ENCODE results near the gene DOCK3. TPM values are rescaled to one million over a fixed set of nuclear protein-coding genes. Genes with fewer than 3 reads are reported as not detected.
"Not testable (repeated sequence)": the region's sequence is repeated elsewhere in the genome, so short reads cannot be mapped to it uniquely, and the experiment has no call there.

The DOCK3 gene
- total RNA-seq, 1 donor from 2014 or later, result 0.52 TPM

- no peak for DNase-seq (ENCODE audit: low read depth)
- H3K4me3 ChIP-seq (ENCODE audit: low read depth, low read length), result no peak overlapping the region
- TF ChIP-seq, protein P1, sequence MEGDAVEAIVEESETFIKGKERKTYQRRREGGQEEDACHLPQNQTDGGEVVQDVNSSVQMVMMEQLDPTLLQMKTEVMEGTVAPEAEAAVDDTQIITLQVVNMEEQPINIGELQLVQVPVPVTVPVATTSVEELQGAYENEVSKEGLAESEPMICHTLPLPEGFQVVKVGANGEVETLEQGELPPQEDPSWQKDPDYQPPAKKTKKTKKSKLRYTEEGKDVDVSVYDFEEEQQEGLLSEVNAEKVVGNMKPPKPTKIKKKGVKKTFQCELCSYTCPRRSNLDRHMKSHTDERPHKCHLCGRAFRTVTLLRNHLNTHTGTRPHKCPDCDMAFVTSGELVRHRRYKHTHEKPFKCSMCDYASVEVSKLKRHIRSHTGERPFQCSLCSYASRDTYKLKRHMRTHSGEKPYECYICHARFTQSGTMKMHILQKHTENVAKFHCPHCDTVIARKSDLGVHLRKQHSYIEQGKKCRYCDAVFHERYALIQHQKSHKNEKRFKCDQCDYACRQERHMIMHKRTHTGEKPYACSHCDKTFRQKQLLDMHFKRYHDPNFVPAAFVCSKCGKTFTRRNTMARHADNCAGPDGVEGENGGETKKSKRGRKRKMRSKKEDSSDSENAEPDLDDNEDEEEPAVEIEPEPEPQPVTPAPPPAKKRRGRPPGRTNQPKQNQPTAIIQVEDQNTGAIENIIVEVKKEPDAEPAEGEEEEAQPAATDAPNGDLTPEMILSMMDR (conservative IDR thresholded peaks at IDR 0.05; ENCODE audit: low read depth, low read length), result no peak
Observed at GRCh38 chr3:51173518-51174271, 499.0 kb downstream of the DOCK3 start.

- no peak for DNase-seq (ENCODE audit: low read depth)
- H3K4me3 ChIP-seq (ENCODE audit: low read depth, low read length), result no peak overlapping the region
- TF ChIP-seq, protein P1 (conservative IDR thresholded peaks at IDR 0.05; ENCODE audit: low read depth, low read length), result no peak
Observed at GRCh38 chr3:51176923-51177322, 502.2 kb downstream of the DOCK3 start.

DNA sequence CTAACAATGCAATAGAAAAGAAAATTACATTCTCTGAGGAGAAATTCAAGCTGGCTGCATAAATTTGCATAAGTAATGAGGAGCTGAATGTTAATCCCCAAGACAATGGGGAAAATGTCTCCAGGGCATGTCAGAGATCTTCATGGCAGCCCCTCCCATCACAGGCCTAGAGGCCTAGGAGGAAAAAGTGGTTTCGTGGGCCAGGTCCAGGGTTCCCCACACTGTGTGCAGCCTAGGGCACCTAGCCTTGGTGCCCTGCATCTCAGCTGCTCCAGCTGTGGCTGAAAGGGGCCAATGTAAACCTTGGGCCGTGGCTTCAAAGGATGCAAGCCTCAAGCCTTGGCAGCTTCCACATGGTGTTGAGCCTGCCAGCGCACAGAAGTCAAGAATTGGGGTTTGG is 511.7 kb downstream of the DOCK3 start:
- not testable (repeated sequence) for H3K4me3 ChIP-seq (ENCODE audit: low read depth, low read length); DNase-seq (ENCODE audit: low read depth)

DNA sequence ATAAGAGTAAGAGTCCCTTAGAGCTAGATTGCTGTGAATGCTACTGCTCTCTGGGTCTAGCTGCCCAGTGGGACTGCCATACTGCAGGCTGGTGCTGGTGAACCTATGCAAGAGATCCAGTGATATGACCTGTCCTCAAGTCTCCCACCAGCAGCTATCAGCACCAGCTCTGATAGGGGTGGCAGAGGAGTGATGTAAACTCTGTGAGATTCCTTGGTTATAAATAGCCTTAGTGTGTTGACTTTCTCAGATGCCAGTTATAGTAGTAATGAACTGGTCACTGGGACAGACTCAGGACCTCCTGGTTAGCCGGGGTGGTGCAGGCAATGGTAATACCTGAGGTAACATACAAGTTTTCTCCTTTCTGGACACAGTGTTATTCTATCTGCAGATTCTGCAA is 515.5 kb downstream of the DOCK3 start:
- H3K4me3 ChIP-seq (ENCODE audit: low read depth, low read length), result no peak overlapping the region
- TF ChIP-seq, protein P1 (conservative IDR thresholded peaks at IDR 0.05; ENCODE audit: low read depth, low read length), result no peak
- no peak for DNase-seq (ENCODE audit: low read depth)

GRCh38 chr3:51190827-51191226 is 516.1 kb downstream of the DOCK3 start:
- TF ChIP-seq, protein P1 (conservative IDR thresholded peaks at IDR 0.05; ENCODE audit: low read depth, low read length), result no peak
- DNase-seq (ENCODE audit: low read depth), result no peak

DNA sequence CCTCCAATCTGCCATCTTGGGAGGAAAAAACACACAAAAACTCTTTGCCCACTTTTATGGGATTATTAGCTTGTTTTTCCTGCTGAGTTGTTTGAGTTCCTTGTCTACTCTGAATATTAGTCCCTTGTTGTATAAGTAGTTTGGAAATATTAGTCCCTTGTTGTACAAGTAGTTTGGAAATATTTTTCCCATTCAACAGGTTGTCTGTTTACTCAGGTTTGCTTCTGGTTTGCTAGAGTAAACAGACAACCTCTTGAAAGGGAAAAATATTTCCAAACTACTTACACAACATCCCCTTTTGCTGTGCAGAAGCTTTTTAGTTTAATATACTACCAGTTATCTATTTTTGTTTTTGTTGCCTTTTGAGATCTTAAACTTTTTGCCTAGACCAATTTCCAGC is 517.0 kb downstream of the DOCK3 start:
- DNase-seq (ENCODE audit: low read depth), result no peak
- no peak overlapping the region for H3K4me3 ChIP-seq (ENCODE audit: low read depth, low read length)
- TF ChIP-seq, protein P1 (conservative IDR thresholded peaks at IDR 0.05; ENCODE audit: low read depth, low read length), result no peak

More at GRCh38 chr3:51190827-51191226, 516.1 kb downstream of the DOCK3 start:
- no peak overlapping the region for H3K4me3 ChIP-seq (ENCODE audit: low read depth, low read length)

DNA sequence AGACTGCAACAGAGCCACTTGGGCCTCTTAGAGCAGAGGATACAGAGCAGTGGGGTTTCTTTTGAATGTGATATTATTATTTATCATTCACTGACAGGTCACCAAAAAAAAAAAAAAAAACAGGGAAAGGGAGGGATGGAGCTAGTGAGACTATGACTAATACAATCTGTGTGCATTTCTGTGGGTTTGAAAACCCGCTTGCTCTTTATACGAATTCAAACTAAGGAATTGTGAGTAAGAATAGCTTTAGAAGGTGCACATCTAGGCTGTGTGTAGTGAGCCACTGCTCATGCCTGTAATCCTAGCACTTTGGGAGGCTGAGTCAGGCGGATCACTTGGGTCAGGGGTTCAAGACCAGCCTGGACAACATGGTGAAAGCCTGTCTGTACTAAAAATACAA is 523.8 kb downstream of the DOCK3 start:
- no peak for DNase-seq (ENCODE audit: low read depth)
- TF ChIP-seq, protein P1 (conservative IDR thresholded peaks at IDR 0.05; ENCODE audit: low read depth, low read length), result no peak
- H3K4me3 ChIP-seq (ENCODE audit: low read depth, low read length), result no peak overlapping the region

DNA sequence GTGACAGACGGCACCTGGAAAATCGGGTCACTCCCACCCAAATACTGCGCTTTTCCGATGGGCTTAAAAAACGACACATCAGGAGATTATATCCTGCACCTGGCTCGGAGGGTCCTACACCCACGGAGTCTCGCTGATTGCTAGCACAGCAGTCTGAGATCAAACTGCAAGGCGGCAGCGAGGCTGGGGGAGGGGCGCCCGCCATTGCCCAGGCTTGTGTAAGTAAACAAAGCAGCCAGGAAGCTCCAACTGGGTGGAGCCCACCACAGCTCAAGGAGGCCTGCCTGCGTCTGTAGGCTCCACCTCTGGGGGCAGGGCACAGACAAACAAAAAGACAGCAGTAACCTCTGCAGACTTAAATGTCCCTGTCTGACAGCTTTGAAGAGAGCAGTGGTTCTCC is 524.6 kb downstream of the DOCK3 start:
- DNase-seq (ENCODE audit: low read depth); H3K4me3 ChIP-seq (ENCODE audit: low read depth, low read length): not testable (repeated sequence)

All from epithelial cell of proximal tubule (primary cell).